GM19455 (cell line): ENCODE measurements around the gene ADCY5.

Source experiments
- ATAC-seq: cut with Tn5 transposase; IDR thresholded peaks from one replicate; pipeline ENCODE4 v1.9.1; 2021; ENCODE audit not compliant: unreplicated experiment

ADCY5 gene

GRCh38 chr3:123388042-123388441 is 60.8 kb downstream of the ADCY5 start:
- no peak for ATAC-seq

- ATAC-seq, result no peak
Observed at GRCh38 chr3:123387532-123387931, 61.4 kb downstream of the ADCY5 start.

GRCh38 chr3:123386477-123387040 is 62.3 kb downstream of the ADCY5 start:
- no peak for ATAC-seq

- no peak for ATAC-seq
Observed at GRCh38 chr3:123385981-123386380, 62.9 kb downstream of the ADCY5 start.

GRCh38 chr3:123385499-123385898 is 63.4 kb downstream of the ADCY5 start:
- no peak for ATAC-seq

- no peak for ATAC-seq
Observed at GRCh38 chr3:123385001-123385401, 63.9 kb downstream of the ADCY5 start.

- ATAC-seq, result no peak
Observed at GRCh38 chr3:123384256-123384655, 64.6 kb downstream of the ADCY5 start.

GRCh38 chr3:123383091-123384053 is 65.5 kb downstream of the ADCY5 start:
- no peak for ATAC-seq

- ATAC-seq, result no peak
Observed at GRCh38 chr3:123380261-123380660, 68.6 kb downstream of the ADCY5 start.

GRCh38 chr3:123379041-123379830 is 69.7 kb downstream of the ADCY5 start:
- ATAC-seq, result no peak

GRCh38 chr3:123378409-123378915 is 70.4 kb downstream of the ADCY5 start:
- ATAC-seq, result no peak

GRCh38 chr3:123377243-123377740 is 71.6 kb downstream of the ADCY5 start:
- no peak for ATAC-seq

- no peak for ATAC-seq
Observed at GRCh38 chr3:123376451-123377242, 72.2 kb downstream of the ADCY5 start.

- ATAC-seq, result no peak
Observed at GRCh38 chr3:123375014-123375940, 73.6 kb downstream of the ADCY5 start.

- ATAC-seq, result no peak
Observed at GRCh38 chr3:123374016-123374415, 74.9 kb downstream of the ADCY5 start.

GRCh38 chr3:123373474-123373987 is 75.4 kb downstream of the ADCY5 start:
- ATAC-seq, result no peak

GRCh38 chr3:123372686-123373473 is 76.0 kb downstream of the ADCY5 start:
- no peak for ATAC-seq
